Natural killer cell (primary cell): ENCODE results near the gene FRS2. TPM values are rescaled to one million over a fixed set of nuclear protein-coding genes. Genes with fewer than 3 reads are reported as not detected.

Source experiments
- ATAC-seq, 3 donors: fragments of 150-1000 bp in 2 of 3; fragments of 200-7000 bp in 1 of 3; cut with Tn5 transposase; 1 replicate in 1 of 3; 2 replicates in 2 of 3; pipeline ENCODE4 v1.10.0; 2021; ENCODE audit warnings: mild to moderate bottlenecking in 2 of 3, moderate library complexity in 2 of 3
- DNase-seq, 2 donors: peaks; one replicate each; pipeline versions ENCODE4 v3.0.0 to v3.0.0-alpha.2; 2013 to 2021; ENCODE audit warnings: mixed read lengths in 1 of 2
- H3K27ac ChIP-seq: one replicate; pipeline ENCODE4 v1.5.1; 2013; ENCODE audit warnings: mild to moderate bottlenecking, low read length
- H3K27me3 ChIP-seq: one replicate; pipeline ENCODE4 v1.6.1; 2013; ENCODE audit warnings: low read length; ENCODE audit not compliant: control insufficient read depth, insufficient read depth
- H3K36me3 ChIP-seq: one replicate; pipeline ENCODE4 v1.6.1; 2013; ENCODE audit warnings: low read length; ENCODE audit not compliant: control insufficient read depth, insufficient read depth
- H3K4me1 ChIP-seq: one replicate; pipeline ENCODE4 v1.6.1; 2013; ENCODE audit warnings: low read length; ENCODE audit not compliant: control insufficient read depth, insufficient read depth
- H3K4me3 ChIP-seq: one replicate; pipeline ENCODE4 v1.5.1; 2013; ENCODE audit warnings: low read length
- H3K9me3 ChIP-seq: one replicate; pipeline ENCODE4 v1.6.1; 2013; ENCODE audit warnings: low read length; ENCODE audit not compliant: control insufficient read depth, insufficient read depth
- H3K27ac Mint-ChIP-seq, 2 donors: one replicate each; pipeline ENCODE4 v1.8.0; 2022; ENCODE audit warnings: mild to moderate bottlenecking in 2 of 2, mixed read lengths in 2 of 2, moderate library complexity in 1 of 2
- H3K27me3 Mint-ChIP-seq, 2 donors: one replicate each; pipeline ENCODE4 v1.8.0; 2022; ENCODE audit warnings: low read depth in 2 of 2, mixed read lengths in 2 of 2
- H3K36me3 Mint-ChIP-seq: one replicate; pipeline ENCODE4 v1.8.0; 2022; ENCODE audit warnings: mixed read lengths
- H3K4me1 Mint-ChIP-seq, 2 donors: one replicate each; pipeline ENCODE4 v1.8.0; 2022; ENCODE audit warnings: mixed read lengths in 2 of 2
- H3K4me3 Mint-ChIP-seq: one replicate; pipeline ENCODE4 v1.8.0; 2022; ENCODE audit warnings: mild to moderate bottlenecking, moderate library complexity, mixed read lengths
- H3K9me3 Mint-ChIP-seq, 2 donors: one replicate each; pipeline ENCODE4 v1.8.0; 2022; ENCODE audit warnings: mixed read lengths in 2 of 2
- CTCF ChIP-seq: fragments of 200-600 bp; IDR thresholded peaks from one replicate; pipeline ENCODE4 v1.8.0; 2022; ENCODE audit warnings: antibody characterized with exemption
- WGBS: methylation state at CpG from one replicate; pipeline ENCODE4 v1.1.7; 2013; ENCODE audit warnings: missing lambda C conversion rate; ENCODE audit not compliant: insufficient coverage; 5-methylcytosine and 5-hydroxymethylcytosine counted together
- intact Hi-C: fragments of 100-400 bp; cut with micrococcal nuclease; formaldehyde crosslinking; loops from one replicate; pipeline ENCODE4 v1.14.2; 2022
- total RNA-seq, 4 donors: library from RNA; stranded (reverse); fragments of 120-200 nt in 1 of 4; gene quantifications; one replicate each; pipeline versions ENCODE4 v1.2.3 to v1.2.4, GENCODE V29; 2013 to 2022

Gene FRS2, protein sequence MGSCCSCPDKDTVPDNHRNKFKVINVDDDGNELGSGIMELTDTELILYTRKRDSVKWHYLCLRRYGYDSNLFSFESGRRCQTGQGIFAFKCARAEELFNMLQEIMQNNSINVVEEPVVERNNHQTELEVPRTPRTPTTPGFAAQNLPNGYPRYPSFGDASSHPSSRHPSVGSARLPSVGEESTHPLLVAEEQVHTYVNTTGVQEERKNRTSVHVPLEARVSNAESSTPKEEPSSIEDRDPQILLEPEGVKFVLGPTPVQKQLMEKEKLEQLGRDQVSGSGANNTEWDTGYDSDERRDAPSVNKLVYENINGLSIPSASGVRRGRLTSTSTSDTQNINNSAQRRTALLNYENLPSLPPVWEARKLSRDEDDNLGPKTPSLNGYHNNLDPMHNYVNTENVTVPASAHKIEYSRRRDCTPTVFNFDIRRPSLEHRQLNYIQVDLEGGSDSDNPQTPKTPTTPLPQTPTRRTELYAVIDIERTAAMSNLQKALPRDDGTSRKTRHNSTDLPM
- total RNA-seq = 10 to 100 TPM; 25.6 to 33.8 (median 28.2) TPM
- 30.2 TPM for total RNA-seq (2013)

- Histone ChIP-seq H3K9me3 (no peaks in the 10 kb centered on the region), H3K4me1 (peaks cover 16% of the 10 kb centered on the region), H3K27ac (peak within 1 kb of the TSS; percentile 81), H3K36me3 (no peaks in the 10 kb centered on the region), H3K4me3 (peak within 1 kb of the TSS; percentile 83), H3K27me3 (no peaks in the 10 kb centered on the region)
- Mint-ChIP-seq H3K4me3 (peak within 1 kb of the TSS; percentile 93), H3K9me3 (no peaks in the 10 kb centered on the region), H3K27ac (peak within 1 kb of the TSS; percentile 82 to 93), H3K4me1 (peaks cover 29 to 34% of the 10 kb centered on the region in 2 donors), H3K27me3 (no peaks in the 10 kb centered on the region), H3K36me3 (no peaks in the 10 kb centered on the region)
- intact Hi-C loops = loop anchor here (2.0 kb wide), 1 partner anchor 100 kb away; no protein-coding TSS in a partner anchor
- ATAC-seq (peak; percentile 96 to 97 (median 97)), DNase-seq (peak; percentile 67 to 90)
- TF ChIP-seq CTCF = no peak
- WGBS = under 1% methylated on average over 68 of the region's 68 CpGs
Observed at GRCh38 chr12:69470189-69471075, at the start of gene FRS2. Gene FRS2 (plus strand): TSS chr12:69470388. CDS start chr12:69569031, 98,643 bp downstream.

DNA sequence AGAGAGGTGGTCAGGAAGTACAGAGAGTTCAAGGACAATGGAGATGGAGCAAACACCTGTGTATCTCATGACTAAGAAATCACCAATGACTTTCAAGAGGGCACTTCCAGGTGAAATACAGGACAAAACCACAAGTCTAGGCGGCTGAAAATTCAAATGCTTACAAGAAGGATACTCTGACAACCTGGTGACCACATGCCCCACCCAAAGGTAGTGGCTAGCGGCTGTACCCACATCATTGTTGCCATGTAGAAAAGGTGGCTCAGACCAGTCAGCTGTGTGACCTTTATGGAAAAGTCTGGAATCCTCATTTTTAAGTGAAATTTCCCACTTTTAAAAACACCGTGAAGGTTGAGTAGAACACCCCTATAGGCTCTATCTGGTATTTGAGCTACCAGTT, 48.6 kb upstream of the FRS2 start:
- 99% methylated on average over 3 of the region's 3 CpGs for WGBS
- ATAC-seq (no peak), DNase-seq (no peak)
- no peaks in the 10 kb centered on the region for H3K36me3 Mint-ChIP-seq
- H3K9me3 Mint-ChIP-seq = no peaks in the 10 kb centered on the region
- no peak overlapping the region for H3K27ac Mint-ChIP-seq
- H3K4me1 Mint-ChIP-seq = peaks cover 0 to 3% of the 10 kb centered on the region in 2 donors
- intact Hi-C loops = no loop called here
- Histone ChIP-seq H3K27ac (no peak overlapping the region), H3K4me1 (no peaks in the 10 kb centered on the region), H3K4me3 (no peak overlapping the region), H3K36me3 (no peaks in the 10 kb centered on the region), H3K9me3 (no peaks in the 10 kb centered on the region), H3K27me3 (no peaks in the 10 kb centered on the region)
- no peaks in the 10 kb centered on the region for H3K27me3 Mint-ChIP-seq
- TF ChIP-seq CTCF = no peak
- no peak overlapping the region for H3K4me3 Mint-ChIP-seq

- TF ChIP-seq CTCF = no peak
- ATAC-seq (no peak), DNase-seq (no peak)
- Histone ChIP-seq H3K27ac (no peak overlapping the region), H3K4me1 (no peaks in the 10 kb centered on the region), H3K9me3 (no peaks in the 10 kb centered on the region), H3K36me3 (no peaks in the 10 kb centered on the region), H3K4me3 (no peak overlapping the region), H3K27me3 (no peaks in the 10 kb centered on the region)
- 95% methylated on average over 5 of the region's 5 CpGs for WGBS
- Mint-ChIP-seq H3K27ac (no peak overlapping the region), H3K4me3 (no peak overlapping the region), H3K4me1 (peaks cover 0 to 3% of the 10 kb centered on the region in 2 donors), H3K27me3 (no peaks in the 10 kb centered on the region), H3K9me3 (no peaks in the 10 kb centered on the region), H3K36me3 (no peaks in the 10 kb centered on the region)
- intact Hi-C loops = no loop called here
Observed at GRCh38 chr12:69423037-69423905, 46.9 kb upstream of the FRS2 start.
